Measurements from ENCODE around the gene UFD1. TPM values are rescaled to one million over a fixed set of nuclear protein-coding genes. Genes with fewer than 3 reads are reported as not detected.

Gene UFD1
- total and polyA plus RNA-seq, 9 of the 15 experiments (the other 6 are each of a cell fraction or from before 2014, with no cell fraction given) = 238 to 645 (median 363) TPM

GRCh38 chr22:19509191-19509590 is 30.2 kb upstream of the UFD1 start:
- ATAC-seq (no peak), FAIRE-seq (no peak), DNase-seq (ENCODE audit: extremely low read depth in 1 of 4, low spot score in 3 of 4) (no peak)
- 92% methylated on average over 3 of the region's 3 CpGs for WGBS (ENCODE audit: insufficient coverage, low coverage, missing lambda C conversion rate)
- Histone ChIP-seq H4K20me1 (replicated peaks; ENCODE audit: control insufficient read depth, insufficient read depth, low read length) (peaks cover 10% of the 10 kb centered on the region; the same call in 1 of the 2 replicates), H3K4me1 (replicated peaks in 1 of 2; ENCODE audit: control insufficient read depth in 2 of 2, insufficient read depth in 2 of 2, low read length in 2 of 2) (peaks cover 0 to 5% of the 10 kb centered on the region in 2 experiments; a peak in 1 of 5 replicates), H3K36me3 (ENCODE audit: control insufficient read depth, insufficient read depth, low read length) (peaks cover 99% of the 10 kb centered on the region), H3K4me2 (ENCODE audit: insufficient read depth, low read length) (no peak overlapping the region), H3K27me3 (ENCODE audit: control insufficient read depth in 2 of 2, insufficient read depth in 2 of 2, low read length in 2 of 2) (no peaks in the 10 kb centered on the region), H3K9ac (ENCODE audit: insufficient read depth in 1 of 2, low read depth in 2 of 2, low read length in 2 of 2) (no peak overlapping the region), H2AFZ (ENCODE audit: low read depth, low read length) (no peak overlapping the region), H3K79me2 (ENCODE audit: control insufficient read depth, insufficient read depth, low read length) (no peaks in the 10 kb centered on the region), H3K9me1 (ENCODE audit: control insufficient read depth, insufficient read depth, low read length) (peaks cover 4% of the 10 kb centered on the region), H3K27ac (ENCODE audit: extremely low read depth, low read depth, low read length) (no peak overlapping the region), H3K4me3 (no peak overlapping the region), H3K9me3 (replicated peaks; ENCODE audit: control insufficient read depth, insufficient read depth, low read depth, low read length) (no peaks in the 10 kb centered on the region)
- CTCF ChIA-PET (ENCODE audit: low intra/inter-chr PET ratio) = no interaction called here
- in situ Hi-C loops (cut with MboI) = loop anchor here (10.0 kb wide), 1 partner anchor 836 kb away; no protein-coding TSS in a partner anchor
- TF ChIP-seq HSF4 (CRISPR knock-in tag; IDR thresholded peaks at IDR 0.05; ENCODE audit: borderline replicate concordance) (no peak), POLR2AphosphoS5 (IDR thresholded peaks at IDR 0.05; ENCODE audit: control insufficient read depth, insufficient read depth, low read depth, low read length) (peak; percentile 46; the same call in 1 of the 2 replicates), RFX7 (CRISPR knock-in tag; IDR thresholded peaks at IDR 0.05) (0 out of 2 replicates have a peak, but pooled peaks have one; percentile 67)
- TF ChIP-seq, protein P1, sequence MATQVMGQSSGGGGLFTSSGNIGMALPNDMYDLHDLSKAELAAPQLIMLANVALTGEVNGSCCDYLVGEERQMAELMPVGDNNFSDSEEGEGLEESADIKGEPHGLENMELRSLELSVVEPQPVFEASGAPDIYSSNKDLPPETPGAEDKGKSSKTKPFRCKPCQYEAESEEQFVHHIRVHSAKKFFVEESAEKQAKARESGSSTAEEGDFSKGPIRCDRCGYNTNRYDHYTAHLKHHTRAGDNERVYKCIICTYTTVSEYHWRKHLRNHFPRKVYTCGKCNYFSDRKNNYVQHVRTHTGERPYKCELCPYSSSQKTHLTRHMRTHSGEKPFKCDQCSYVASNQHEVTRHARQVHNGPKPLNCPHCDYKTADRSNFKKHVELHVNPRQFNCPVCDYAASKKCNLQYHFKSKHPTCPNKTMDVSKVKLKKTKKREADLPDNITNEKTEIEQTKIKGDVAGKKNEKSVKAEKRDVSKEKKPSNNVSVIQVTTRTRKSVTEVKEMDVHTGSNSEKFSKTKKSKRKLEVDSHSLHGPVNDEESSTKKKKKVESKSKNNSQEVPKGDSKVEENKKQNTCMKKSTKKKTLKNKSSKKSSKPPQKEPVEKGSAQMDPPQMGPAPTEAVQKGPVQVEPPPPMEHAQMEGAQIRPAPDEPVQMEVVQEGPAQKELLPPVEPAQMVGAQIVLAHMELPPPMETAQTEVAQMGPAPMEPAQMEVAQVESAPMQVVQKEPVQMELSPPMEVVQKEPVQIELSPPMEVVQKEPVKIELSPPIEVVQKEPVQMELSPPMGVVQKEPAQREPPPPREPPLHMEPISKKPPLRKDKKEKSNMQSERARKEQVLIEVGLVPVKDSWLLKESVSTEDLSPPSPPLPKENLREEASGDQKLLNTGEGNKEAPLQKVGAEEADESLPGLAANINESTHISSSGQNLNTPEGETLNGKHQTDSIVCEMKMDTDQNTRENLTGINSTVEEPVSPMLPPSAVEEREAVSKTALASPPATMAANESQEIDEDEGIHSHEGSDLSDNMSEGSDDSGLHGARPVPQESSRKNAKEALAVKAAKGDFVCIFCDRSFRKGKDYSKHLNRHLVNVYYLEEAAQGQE (IDR thresholded peaks at IDR 0.05; ENCODE audit: borderline replicate concordance) = peak; percentile 38; the same call in 1 of the 2 replicates
- TF ChIP-seq, protein P1 (CRISPR knock-in tag; IDR thresholded peaks at IDR 0.05; ENCODE audit: low read depth) = no peak
- intact Hi-C loops (cut with micrococcal nuclease) = no loop called here
- no TSS peak for BruUV-seq (replicated peaks)
- POLR2A ChIA-PET = interaction anchor here (0.8 to 6.3 kb wide), 9 partner anchors 8 to 335 kb away, joined by 3 to 46 read pairs (median 4); no protein-coding TSS in a partner anchor
